Stomach (tissue), 9 donors: ENCODE measurements around the gene SARDH. TPM values are rescaled to one million over a fixed set of nuclear protein-coding genes. Genes with fewer than 3 reads are reported as not detected.

ENCODE experiments used
- DNase-seq, 2 donors: peaks; one replicate each; pipeline versions ENCODE4 v3.0.0 to v3.0.0-alpha.2; 2013 to 2019
- H3K27ac ChIP-seq, 5 donors: fragments of 200-600 bp in 4 of 5; sonication (generic) in 4 of 5; one replicate each; pipeline ENCODE4 v1.5.1; 2013 to 2019; ENCODE audit warnings: mild to moderate bottlenecking in 1 of 5, moderate library complexity in 1 of 5
- H3K27me3 ChIP-seq, 3 donors: fragments of 200-600 bp; sonication (generic); one replicate each; pipeline ENCODE4 v1.5.1; 2017 to 2019; ENCODE audit warnings: mixed run types in 1 of 3
- H3K36me3 ChIP-seq, 4 donors: fragments of 200-600 bp; sonication (generic); 1 replicate in 3 of 4; 2 replicates in 1 of 4; pipeline ENCODE4 v1.5.1; 2016 to 2019
- H3K4me1 ChIP-seq, 4 donors: fragments of 200-600 bp; sonication (generic); one replicate each; pipeline ENCODE4 v1.5.1; 2016 to 2019
- H3K4me3 ChIP-seq, 4 donors: fragments of 200-600 bp; sonication (generic) in 3 of 4; one replicate each; pipeline ENCODE4 v1.5.1; 2016 to 2019; ENCODE audit warnings: mild to moderate bottlenecking in 1 of 4
- H3K9me3 ChIP-seq, 4 donors: fragments of 200-600 bp; sonication (generic); one replicate each; pipeline ENCODE4 v1.5.1; 2016 to 2019
- EP300 ChIP-seq: sonication (generic); formaldehyde crosslinking; IDR thresholded peaks from one replicate; pipeline ENCODE4 v1.6.1; 2017; ENCODE audit warnings: antibody characterized with exemption
- POLR2A ChIP-seq, 4 donors: fragments of 450-650 bp; IDR thresholded peaks; one replicate each; pipeline ENCODE4 v1.6.1; 2016; ENCODE audit warnings: antibody characterized with exemption in 4 of 4, control low read depth in 2 of 4, mild to moderate bottlenecking in 1 of 4, moderate library complexity in 1 of 4
- POLR2AphosphoS5 ChIP-seq, 3 donors: sonication (generic); formaldehyde crosslinking; IDR thresholded peaks; one replicate each; pipeline ENCODE4 v1.6.1; 2016; ENCODE audit warnings: antibody characterized with exemption in 3 of 3
- WGBS, 5 donors: extraction: QIAGEN DNeasy Blood & Tissue Kit in 3 of 5; methylation state at CpG; one replicate each; pipeline versions ENCODE4 v1.1.5 to v1.1.7; 2013 to 2018; 5-methylcytosine and 5-hydroxymethylcytosine counted together
- intact Hi-C: fragments of 100-400 bp; cut with DNase I; formaldehyde crosslinking; loops from one replicate; pipeline ENCODE4 v1.15.1; 2023; ENCODE audit warnings: low total_unique reads
- polyA plus RNA-seq, 3 donors: library from polyadenylated mRNA; stranded (reverse); fragments of 200-250 nt; gene quantifications; one replicate each; pipeline ENCODE4 v1.2.3, GENCODE V29; 2013
- total RNA-seq, 5 donors: library from RNA; depleted of rRNA; stranded (reverse); fragments of >200 nt; gene quantifications; one replicate each; pipeline versions ENCODE4 v1.1.0 to v1.2.3, GENCODE V29; 2014 to 2016
- TF ChIP-seq, protein P1 (sequence below), 7 experiments: fragments of 450-650 bp in 4 of 7; fragments of 200-600 bp in 3 of 7; sonication (generic) in 3 of 7; IDR thresholded peaks; one replicate each; pipeline ENCODE4 v1.5.1; 2016 to 2019; ENCODE audit warnings: antibody characterized with exemption in 7 of 7, control low read depth in 2 of 7, mild to moderate bottlenecking in 1 of 7
- donor health status: healthy with polysubstance abuse.
- donor health status: Bipolar disorder and iron deficiency.
- donor health status: healthy.

SARDH gene
- total and polyA plus RNA-seq, 8 donors, result 0.76 to 15.2 (median 2.6) TPM; not detected in 1

DNA sequence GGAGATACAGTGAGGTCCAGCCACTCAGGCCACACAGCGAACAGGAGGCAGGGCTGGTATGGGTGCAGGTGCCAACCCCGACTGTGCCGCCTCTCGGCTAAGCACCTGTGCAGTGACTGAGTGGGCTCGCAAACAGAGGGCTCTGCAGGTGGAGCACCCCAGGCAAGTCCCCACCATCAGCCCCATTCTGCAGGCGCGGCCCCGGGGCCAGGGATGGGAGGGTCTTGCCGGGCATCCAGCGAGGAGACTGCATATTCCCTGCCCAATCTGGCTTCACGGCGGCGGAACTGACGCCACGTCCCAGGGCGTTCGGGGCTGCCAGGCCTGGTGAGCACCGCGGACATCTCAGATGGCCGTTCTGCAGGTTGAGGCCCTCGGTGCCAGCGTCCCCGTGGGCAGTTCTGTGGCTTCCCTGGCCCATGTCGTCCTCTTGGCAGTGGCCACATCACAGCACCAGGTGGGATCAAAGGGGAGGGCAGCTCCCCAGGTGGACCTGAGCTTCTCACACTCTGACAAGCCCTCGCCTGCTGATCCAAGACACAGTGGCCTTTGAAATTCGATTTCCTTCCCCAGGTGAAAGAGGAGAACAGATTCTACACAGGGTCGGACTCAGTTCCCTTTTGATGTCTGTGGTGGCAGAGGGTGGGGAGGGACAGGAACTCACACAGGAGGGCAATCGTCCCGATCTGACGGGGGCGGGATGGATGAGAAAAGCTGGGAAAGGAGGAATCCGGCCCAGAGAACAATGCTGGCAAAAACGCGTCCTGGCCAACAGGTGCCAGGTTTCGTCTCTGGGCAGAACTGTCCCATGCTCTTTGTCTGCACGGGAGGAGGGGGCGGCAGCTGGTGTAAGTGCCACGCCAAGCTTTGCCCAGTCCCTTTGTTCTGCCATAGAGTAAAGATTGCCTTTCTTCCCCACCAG, 83.2 kb downstream of the SARDH start:
- Histone ChIP-seq H3K36me3 (no peaks in the 10 kb centered on the region), H3K9me3 (no peaks in the 10 kb centered on the region), H3K4me3 (no peak overlapping the region), H3K4me1 (peaks cover 10 to 17% (median 15%) of the 10 kb centered on the region in 4 donors), H3K27ac (no peak overlapping the region), H3K27me3 (peaks cover 3 to 99% (median 45%) of the 10 kb centered on the region in 3 donors)
- TF ChIP-seq, protein P1, sequence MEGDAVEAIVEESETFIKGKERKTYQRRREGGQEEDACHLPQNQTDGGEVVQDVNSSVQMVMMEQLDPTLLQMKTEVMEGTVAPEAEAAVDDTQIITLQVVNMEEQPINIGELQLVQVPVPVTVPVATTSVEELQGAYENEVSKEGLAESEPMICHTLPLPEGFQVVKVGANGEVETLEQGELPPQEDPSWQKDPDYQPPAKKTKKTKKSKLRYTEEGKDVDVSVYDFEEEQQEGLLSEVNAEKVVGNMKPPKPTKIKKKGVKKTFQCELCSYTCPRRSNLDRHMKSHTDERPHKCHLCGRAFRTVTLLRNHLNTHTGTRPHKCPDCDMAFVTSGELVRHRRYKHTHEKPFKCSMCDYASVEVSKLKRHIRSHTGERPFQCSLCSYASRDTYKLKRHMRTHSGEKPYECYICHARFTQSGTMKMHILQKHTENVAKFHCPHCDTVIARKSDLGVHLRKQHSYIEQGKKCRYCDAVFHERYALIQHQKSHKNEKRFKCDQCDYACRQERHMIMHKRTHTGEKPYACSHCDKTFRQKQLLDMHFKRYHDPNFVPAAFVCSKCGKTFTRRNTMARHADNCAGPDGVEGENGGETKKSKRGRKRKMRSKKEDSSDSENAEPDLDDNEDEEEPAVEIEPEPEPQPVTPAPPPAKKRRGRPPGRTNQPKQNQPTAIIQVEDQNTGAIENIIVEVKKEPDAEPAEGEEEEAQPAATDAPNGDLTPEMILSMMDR (IDR thresholded peaks at IDR 0.05), result no peak
- no peak for TF ChIP-seq POLR2A (IDR thresholded peaks at IDR 0.05)
- no peak for TF ChIP-seq POLR2AphosphoS5 (IDR thresholded peaks at IDR 0.05)
- no peak for TF ChIP-seq EP300
- intact Hi-C loops, result no loop called here
- WGBS, 5 donors, result 52 to 63% (median 61%) methylated on average over 19 to 38 of the region's 38 CpGs
- DNase-seq, result no peak

DNA sequence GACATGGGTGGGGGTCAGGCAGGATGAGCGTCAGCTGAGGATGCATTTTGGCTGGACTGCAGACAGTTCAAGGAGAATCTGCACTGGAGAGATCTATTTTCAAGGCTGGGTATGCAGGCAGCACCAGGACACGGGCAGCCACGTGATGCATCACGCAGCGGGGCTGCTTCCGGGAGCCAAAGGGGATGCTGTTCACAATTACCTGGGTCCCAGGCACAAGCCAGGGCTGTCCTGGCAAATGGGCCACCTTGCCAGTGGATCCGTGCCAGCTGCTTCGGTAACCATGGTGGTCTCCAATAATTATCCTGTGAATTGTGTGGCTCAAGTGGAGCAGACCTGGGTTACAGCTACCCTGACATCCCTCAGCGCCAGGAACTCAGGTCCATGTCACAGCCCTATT, 84.5 kb downstream of the SARDH start:
- intact Hi-C loops, result no loop called here
- no peaks in the 10 kb centered on the region for H3K36me3 ChIP-seq
- H3K27ac ChIP-seq, result no peak overlapping the region
- TF ChIP-seq, protein P1 (IDR thresholded peaks at IDR 0.05), result no peak
- no peak for TF ChIP-seq POLR2A (IDR thresholded peaks at IDR 0.05)
- no peak for TF ChIP-seq EP300
- no peak for TF ChIP-seq POLR2AphosphoS5 (IDR thresholded peaks at IDR 0.05)
- no peak for DNase-seq
- H3K4me3 ChIP-seq, result no peak overlapping the region
- 62 to 81% (median 76%) methylated on average over 9 of the region's 9 CpGs for WGBS, 5 donors
- no peaks in the 10 kb centered on the region for H3K9me3 ChIP-seq
- peaks cover 5 to 9% (median 7%) of the 10 kb centered on the region in 4 donors for H3K4me1 ChIP-seq
- peaks cover 3 to 93% (median 54%) of the 10 kb centered on the region in 3 donors for H3K27me3 ChIP-seq

DNA sequence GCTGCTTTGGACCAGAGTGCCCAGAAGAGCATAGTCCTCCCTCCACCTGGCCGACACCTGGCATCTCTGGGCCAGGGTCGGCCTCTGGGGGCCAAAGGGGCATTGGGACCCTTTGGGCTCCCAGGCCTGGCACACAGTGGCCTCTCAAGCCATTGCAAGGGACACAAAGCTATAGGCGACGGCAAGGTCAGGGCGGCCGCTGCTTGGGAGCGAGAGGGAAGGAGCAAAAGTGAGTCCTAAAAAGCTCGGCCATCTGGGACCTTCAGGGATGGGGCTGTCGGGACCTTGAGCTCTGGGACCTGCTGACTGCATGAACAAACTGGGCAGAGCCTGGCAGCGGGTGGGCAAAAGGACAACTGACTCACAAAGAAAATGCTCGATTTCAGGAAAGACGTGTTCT, 88.1 kb downstream of the SARDH start:
- TF ChIP-seq, protein P1 (IDR thresholded peaks at IDR 0.05), result no peak
- TF ChIP-seq POLR2AphosphoS5 (IDR thresholded peaks at IDR 0.05) (no peak), EP300 (no peak), POLR2A (IDR thresholded peaks at IDR 0.05) (no peak)
- H3K4me1 ChIP-seq, result no peaks in the 10 kb centered on the region

DNA sequence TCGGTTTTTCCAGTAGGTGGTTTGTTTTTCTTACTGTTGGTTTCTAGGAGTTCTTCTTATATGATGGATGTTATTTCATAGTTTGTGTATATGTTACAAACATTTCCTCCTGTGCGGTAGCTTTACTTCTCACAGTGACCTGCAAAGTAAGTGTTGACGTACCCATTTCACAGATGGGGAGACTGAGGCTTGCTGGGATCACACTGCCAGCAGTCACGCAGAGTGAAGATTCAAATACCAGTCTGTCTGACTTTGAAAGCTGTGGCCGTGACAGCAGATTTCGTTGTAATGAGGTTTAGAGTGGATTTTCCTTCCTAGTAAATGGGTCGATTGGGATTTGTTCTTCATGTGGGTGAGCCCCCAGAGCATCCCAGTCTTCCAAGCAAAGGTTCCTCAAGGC, 89.0 kb downstream of the SARDH start:
- peaks cover 0 to 75% (median 27%) of the 10 kb centered on the region in 3 donors for H3K27me3 ChIP-seq
- intact Hi-C loops, result no loop called here
- DNase-seq, result no peak
- no peaks in the 10 kb centered on the region for H3K36me3 ChIP-seq
- no peak overlapping the region for H3K27ac ChIP-seq
- WGBS, 5 donors, result 74 to 84% (median 83%) methylated on average over 7 of the region's 7 CpGs
- H3K4me3 ChIP-seq, result no peak overlapping the region
- TF ChIP-seq, protein P1 (IDR thresholded peaks at IDR 0.05), result no peak
- TF ChIP-seq EP300, result no peak
- no peak for TF ChIP-seq POLR2AphosphoS5 (IDR thresholded peaks at IDR 0.05)
- no peak for TF ChIP-seq POLR2A (IDR thresholded peaks at IDR 0.05)
- H3K4me1 ChIP-seq, result no peaks in the 10 kb centered on the region
- H3K9me3 ChIP-seq, result no peaks in the 10 kb centered on the region

More for the DNA sequence above, 88.1 kb downstream of the SARDH start:
- no peak overlapping the region for H3K4me3 ChIP-seq
- DNase-seq, result no peak
- peaks cover 0 to 83% (median 31%) of the 10 kb centered on the region in 3 donors for H3K27me3 ChIP-seq
- H3K9me3 ChIP-seq, result no peaks in the 10 kb centered on the region
- no peak overlapping the region for H3K27ac ChIP-seq
- intact Hi-C loops, result no loop called here
- no peaks in the 10 kb centered on the region for H3K36me3 ChIP-seq
- 82 to 90% (median 87%) methylated on average over 12 of the region's 12 CpGs for WGBS, 5 donors
